ENCODE measurements around the gene ACSM5. TPM values are rescaled to one million over a fixed set of nuclear protein-coding genes. Genes with fewer than 3 reads are reported as not detected.
"Not testable (repeated sequence)": the region's sequence is repeated elsewhere in the genome, so short reads cannot be mapped to it uniquely, and the experiment has no call there.

The ACSM5 gene
- total RNA-seq, 1 experiment from 2014 or later: 0.54 TPM

DNA sequence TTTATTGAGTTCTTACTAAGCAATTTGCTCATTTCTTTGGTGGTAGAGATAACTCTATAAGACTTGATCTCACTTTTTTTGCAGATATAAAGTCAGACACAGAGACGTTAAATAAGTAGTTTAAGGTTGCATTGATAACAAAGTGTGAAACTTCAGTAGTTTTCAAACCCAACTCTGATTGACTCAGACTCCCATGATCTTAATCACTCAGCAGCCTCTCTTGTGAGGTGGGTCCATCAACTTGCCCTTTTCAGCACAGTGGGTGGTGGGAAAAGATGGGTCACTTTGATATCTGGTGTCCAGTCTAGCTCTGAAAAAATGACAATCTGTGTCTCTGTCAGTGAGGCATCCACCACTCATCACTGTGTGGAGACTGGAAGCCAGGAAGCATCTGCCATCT, 61.4 kb downstream of the ACSM5 start:
- CTCF ChIA-PET; DNase-seq (ENCODE audit: unreplicated experiment); BruUV-seq (replicated peaks); intact Hi-C loops (cut with micrococcal nuclease); H3K27me3 Mint-ChIP-seq (ENCODE audit: insufficient read depth, unreplicated experiment); H3K27ac Mint-ChIP-seq (ENCODE audit: low read depth, unreplicated experiment); H3K36me3 Mint-ChIP-seq (ENCODE audit: insufficient read depth, unreplicated experiment); H3K4me1 Mint-ChIP-seq (ENCODE audit: insufficient read depth, unreplicated experiment); H3K4me3 Mint-ChIP-seq (ENCODE audit: unreplicated experiment); H3K9me3 Mint-ChIP-seq (ENCODE audit: unreplicated experiment); POLR2A ChIA-PET: not testable (repeated sequence)

GRCh38 chr16:20477188-20477744, 67.9 kb downstream of the ACSM5 start:
- H3K36me3 Mint-ChIP-seq (ENCODE audit: insufficient read depth, unreplicated experiment); H3K4me1 Mint-ChIP-seq (ENCODE audit: insufficient read depth, unreplicated experiment); H3K27ac Mint-ChIP-seq (ENCODE audit: low read depth, unreplicated experiment); POLR2A ChIA-PET; intact Hi-C loops (cut with micrococcal nuclease); DNase-seq (ENCODE audit: unreplicated experiment); CTCF ChIA-PET; BruUV-seq (replicated peaks); H3K4me3 Mint-ChIP-seq (ENCODE audit: unreplicated experiment); H3K9me3 Mint-ChIP-seq (ENCODE audit: unreplicated experiment): not testable (repeated sequence)
- peaks cover 11% of the 10 kb centered on the region for H3K27me3 Mint-ChIP-seq (ENCODE audit: insufficient read depth, unreplicated experiment)

GRCh38 chr16:20483989-20484388, 74.7 kb downstream of the ACSM5 start:
- H3K9me3 Mint-ChIP-seq (ENCODE audit: unreplicated experiment); DNase-seq (ENCODE audit: unreplicated experiment); BruUV-seq (replicated peaks); H3K36me3 Mint-ChIP-seq (ENCODE audit: insufficient read depth, unreplicated experiment); CTCF ChIA-PET; intact Hi-C loops (cut with micrococcal nuclease); POLR2A ChIA-PET; H3K4me3 Mint-ChIP-seq (ENCODE audit: unreplicated experiment); H3K27ac Mint-ChIP-seq (ENCODE audit: low read depth, unreplicated experiment); H3K4me1 Mint-ChIP-seq (ENCODE audit: insufficient read depth, unreplicated experiment): not testable (repeated sequence)
- peaks cover 11% of the 10 kb centered on the region for H3K27me3 Mint-ChIP-seq (ENCODE audit: insufficient read depth, unreplicated experiment)

- intact Hi-C loops (cut with micrococcal nuclease): no loop called here
- no peak for DNase-seq (ENCODE audit: unreplicated experiment)
- H3K27me3 Mint-ChIP-seq (ENCODE audit: insufficient read depth, unreplicated experiment): peaks cover 9% of the 10 kb centered on the region
- POLR2A ChIA-PET: no interaction called here
- no peaks in the 10 kb centered on the region for H3K36me3 Mint-ChIP-seq (ENCODE audit: insufficient read depth, unreplicated experiment)
- H3K27ac Mint-ChIP-seq (ENCODE audit: low read depth, unreplicated experiment): no peak overlapping the region
- BruUV-seq (replicated peaks): no TSS peak
- H3K4me1 Mint-ChIP-seq (ENCODE audit: insufficient read depth, unreplicated experiment): no peaks in the 10 kb centered on the region
- CTCF ChIA-PET: no interaction called here
- no peak for TF ChIP-seq CTCF (IDR thresholded peaks at IDR 0.05; ENCODE audit: unreplicated experiment)
- no peaks in the 10 kb centered on the region for H3K9me3 Mint-ChIP-seq (ENCODE audit: unreplicated experiment)
- H3K4me3 Mint-ChIP-seq (ENCODE audit: unreplicated experiment): no peak overlapping the region
These were observed 75.4 kb downstream of the ACSM5 start for GRCh38 chr16:20484726-20485125.

- CTCF ChIA-PET: no interaction called here
- H3K4me3 Mint-ChIP-seq (ENCODE audit: unreplicated experiment): no peak overlapping the region
- H3K4me1 Mint-ChIP-seq (ENCODE audit: insufficient read depth, unreplicated experiment): no peaks in the 10 kb centered on the region
- TF ChIP-seq CTCF (IDR thresholded peaks at IDR 0.05; ENCODE audit: unreplicated experiment): no peak
- no peaks in the 10 kb centered on the region for H3K9me3 Mint-ChIP-seq (ENCODE audit: unreplicated experiment)
- H3K27me3 Mint-ChIP-seq (ENCODE audit: insufficient read depth, unreplicated experiment): peaks cover 2% of the 10 kb centered on the region
- intact Hi-C loops (cut with micrococcal nuclease): no loop called here
- POLR2A ChIA-PET: no interaction called here
- BruUV-seq (replicated peaks): no TSS peak
- no peak for DNase-seq (ENCODE audit: unreplicated experiment)
- H3K27ac Mint-ChIP-seq (ENCODE audit: low read depth, unreplicated experiment): no peak overlapping the region
- H3K36me3 Mint-ChIP-seq (ENCODE audit: insufficient read depth, unreplicated experiment): no peaks in the 10 kb centered on the region
These were observed 76.1 kb downstream of the ACSM5 start for GRCh38 chr16:20485408-20485807.

Other genes with a start within 250 kb of the ACSM5 start
- gene GP2, start 82.0 kb upstream of the ACSM5 start, total RNA-seq (2022): not detected in 2 replicates
- gene UMOD, start 56.8 kb upstream of the ACSM5 start, total RNA-seq (2022): not detected in 2 replicates
- not detected in 2 replicates for gene PDILT, start 4.8 kb upstream of the ACSM5 start, total RNA-seq (2022)
- gene ACSM2A, start 42.0 kb downstream of the ACSM5 start, total RNA-seq (2022): not detected in 2 replicates
- gene ACSM2B, start 166.8 kb downstream of the ACSM5 start, total RNA-seq (2022): not detected in 2 replicates

All from MCF 10A (cell line).